SK-N-SH treated with all-trans-retinoic acid at 6 μM for 48 hours (cell line): Measurements from ENCODE around the gene OSBPL7.

Experiments
- ATAC-seq: fragments of 200-7000 bp; cut with Tn5 transposase; 3 replicates; pipeline ENCODE4 v1.9.1; 2020; ENCODE audit warnings: mild to moderate bottlenecking, moderate library complexity
- ARNTL ChIP-seq: fragments of 450-650 bp; formaldehyde crosslinking; IDR thresholded peaks from 2 replicates; pipeline ENCODE4 v1.5.0; 2020; ENCODE audit warnings: low read depth, mild to moderate bottlenecking, moderate library complexity, borderline replicate concordance
- BACH2 ChIP-seq: fragments of 250-450 bp; sonication (Bioruptor Pico); IDR thresholded peaks from 2 replicates; pipeline ENCODE4 v1.9.0; 2021; ENCODE audit warnings: mild to moderate bottlenecking, borderline replicate concordance
- CSDC2 ChIP-seq: fragments of 250-450 bp; sonication (Bioruptor Pico); IDR thresholded peaks from 2 replicates; pipeline ENCODE4 v1.5.0; 2020; ENCODE audit warnings: mild to moderate bottlenecking, moderate library complexity
- GLIS3 ChIP-seq: fragments of 250-450 bp; sonication (Bioruptor Pico); IDR thresholded peaks from 2 replicates; pipeline ENCODE4 v1.5.0; 2020; ENCODE audit warnings: mild to moderate bottlenecking, moderate library complexity
- ISL1 ChIP-seq: fragments of 250-450 bp; sonication (Bioruptor Pico); IDR thresholded peaks from 2 replicates; pipeline ENCODE4 v2.1.2; 2022; ENCODE audit warnings: mild to moderate bottlenecking, moderate library complexity
- OSR1 ChIP-seq: fragments of 250-450 bp; sonication (Bioruptor Pico); IDR thresholded peaks from 2 replicates; pipeline ENCODE4 v1.8.0; 2022; ENCODE audit warnings: moderate library complexity, mild to moderate bottlenecking, inconsistent platforms
- POU6F1 ChIP-seq: fragments of 250-450 bp; sonication (Bioruptor Pico); IDR thresholded peaks from 2 replicates; pipeline ENCODE4 v1.8.0; 2021; ENCODE audit warnings: low read depth, mild to moderate bottlenecking, moderate library complexity, borderline replicate concordance
- RARB ChIP-seq: fragments of 250-450 bp; sonication (Bioruptor Pico); IDR thresholded peaks from 2 replicates; pipeline ENCODE4 v1.8.0; 2021; ENCODE audit warnings: mild to moderate bottlenecking, moderate library complexity
- TCF4 ChIP-seq: fragments of 250-450 bp; sonication (Bioruptor Pico); IDR thresholded peaks from 2 replicates; pipeline ENCODE4 v1.8.0; 2021; ENCODE audit warnings: mild to moderate bottlenecking, moderate library complexity, borderline replicate concordance
- TOX ChIP-seq: fragments of 250-450 bp; sonication (Bioruptor Pico); IDR thresholded peaks from 2 replicates; pipeline ENCODE4 v1.8.0; 2021; ENCODE audit warnings: mild to moderate bottlenecking, moderate library complexity, borderline replicate concordance
- ZC3H10 ChIP-seq: fragments of 250-450 bp; sonication (Bioruptor Pico); IDR thresholded peaks from 2 replicates; pipeline ENCODE4 v1.5.1; 2021; ENCODE audit warnings: mild to moderate bottlenecking, moderate library complexity
- ZFP3 ChIP-seq: fragments of 250-450 bp; sonication (Bioruptor Pico); IDR thresholded peaks from 2 replicates; pipeline ENCODE4 v1.5.0; 2020; ENCODE audit warnings: mild to moderate bottlenecking, moderate library complexity
- ZFP30 ChIP-seq: fragments of 450-650 bp; formaldehyde crosslinking; IDR thresholded peaks from 2 replicates; pipeline ENCODE4 v1.5.0; 2022; ENCODE audit warnings: mild to moderate bottlenecking, moderate library complexity
- ZNF565 ChIP-seq: fragments of 450-650 bp; formaldehyde crosslinking; conservative IDR thresholded peaks from 2 replicates; pipeline ENCODE4 v1.5.0; 2020; ENCODE audit warnings: low read depth, mild to moderate bottlenecking, moderate library complexity
- ZNF70 ChIP-seq: fragments of 450-650 bp; formaldehyde crosslinking; IDR thresholded peaks from 2 replicates; pipeline ENCODE4 v1.5.0; 2020; ENCODE audit warnings: mild to moderate bottlenecking, moderate library complexity
- ZNF8 ChIP-seq: fragments of 450-650 bp; formaldehyde crosslinking; IDR thresholded peaks from 2 replicates; pipeline ENCODE4 v1.5.0; 2020; ENCODE audit warnings: mild to moderate bottlenecking, moderate library complexity
- TF ChIP-seq, protein P1 (sequence below): fragments of 250-450 bp; sonication (Bioruptor Pico); IDR thresholded peaks from 2 replicates; pipeline ENCODE4 v1.5.1; 2020; ENCODE audit warnings: low read depth, mild to moderate bottlenecking, moderate library complexity
- TF ChIP-seq, protein P2 (sequence below): fragments of 250-450 bp; sonication (Bioruptor Pico); IDR thresholded peaks from 2 replicates; pipeline ENCODE4 v1.5.1; 2021; ENCODE audit warnings: mild to moderate bottlenecking, moderate library complexity

OSBPL7 gene

GRCh38 chr17:47856830-47857229 is 35.2 kb upstream of the OSBPL7 start:
- ATAC-seq, result no peak
- TF ChIP-seq TCF4, result no peak
- no peak for TF ChIP-seq POU6F1 (CRISPR knock-in tag)
- no peak for TF ChIP-seq CSDC2
- TF ChIP-seq ZFP3 (CRISPR knock-in tag), result no peak
- no peak for TF ChIP-seq ARNTL
- TF ChIP-seq ZC3H10 (CRISPR knock-in tag), result no peak
- TF ChIP-seq ZNF8 (CRISPR knock-in tag), result no peak
- no peak for TF ChIP-seq ZNF70 (CRISPR knock-in tag)
- TF ChIP-seq OSR1, result no peak
- TF ChIP-seq, protein P1, sequence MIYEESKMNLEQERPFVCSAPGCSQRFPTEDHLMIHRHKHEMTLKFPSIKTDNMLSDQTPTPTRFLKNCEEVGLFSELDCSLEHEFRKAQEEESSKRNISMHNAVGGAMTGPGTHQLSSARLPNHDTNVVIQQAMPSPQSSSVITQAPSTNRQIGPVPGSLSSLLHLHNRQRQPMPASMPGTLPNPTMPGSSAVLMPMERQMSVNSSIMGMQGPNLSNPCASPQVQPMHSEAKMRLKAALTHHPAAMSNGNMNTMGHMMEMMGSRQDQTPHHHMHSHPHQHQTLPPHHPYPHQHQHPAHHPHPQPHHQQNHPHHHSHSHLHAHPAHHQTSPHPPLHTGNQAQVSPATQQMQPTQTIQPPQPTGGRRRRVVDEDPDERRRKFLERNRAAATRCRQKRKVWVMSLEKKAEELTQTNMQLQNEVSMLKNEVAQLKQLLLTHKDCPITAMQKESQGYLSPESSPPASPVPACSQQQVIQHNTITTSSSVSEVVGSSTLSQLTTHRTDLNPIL (CRISPR knock-in tag), result no peak
- TF ChIP-seq GLIS3, result no peak
- no peak for TF ChIP-seq ZFP30 (CRISPR knock-in tag)
- TF ChIP-seq, all 23 proteins: peak for 0

DNA sequence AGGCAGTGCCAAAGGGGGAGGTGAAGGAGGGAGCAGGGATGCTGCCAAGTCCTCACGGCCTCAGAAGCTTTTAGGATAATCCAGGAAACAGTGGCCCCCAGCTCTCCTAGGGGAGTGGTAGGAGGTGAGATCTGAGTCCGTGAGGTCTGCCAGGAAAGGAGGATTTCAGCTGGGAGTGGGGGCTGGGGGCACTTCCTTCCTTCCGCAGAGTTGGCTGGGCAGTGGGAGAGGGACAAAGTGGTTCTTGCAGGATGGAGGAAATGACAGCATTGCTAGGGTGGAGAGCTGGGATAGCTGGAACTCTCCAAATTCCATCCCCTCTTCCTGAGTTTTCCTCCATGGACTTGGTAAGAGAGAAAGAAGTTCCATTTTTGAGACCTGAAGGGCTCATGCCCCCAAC is 34.1 kb upstream of the OSBPL7 start:
- no peak for TF ChIP-seq ZNF70 (CRISPR knock-in tag)
- TF ChIP-seq, protein P2, sequence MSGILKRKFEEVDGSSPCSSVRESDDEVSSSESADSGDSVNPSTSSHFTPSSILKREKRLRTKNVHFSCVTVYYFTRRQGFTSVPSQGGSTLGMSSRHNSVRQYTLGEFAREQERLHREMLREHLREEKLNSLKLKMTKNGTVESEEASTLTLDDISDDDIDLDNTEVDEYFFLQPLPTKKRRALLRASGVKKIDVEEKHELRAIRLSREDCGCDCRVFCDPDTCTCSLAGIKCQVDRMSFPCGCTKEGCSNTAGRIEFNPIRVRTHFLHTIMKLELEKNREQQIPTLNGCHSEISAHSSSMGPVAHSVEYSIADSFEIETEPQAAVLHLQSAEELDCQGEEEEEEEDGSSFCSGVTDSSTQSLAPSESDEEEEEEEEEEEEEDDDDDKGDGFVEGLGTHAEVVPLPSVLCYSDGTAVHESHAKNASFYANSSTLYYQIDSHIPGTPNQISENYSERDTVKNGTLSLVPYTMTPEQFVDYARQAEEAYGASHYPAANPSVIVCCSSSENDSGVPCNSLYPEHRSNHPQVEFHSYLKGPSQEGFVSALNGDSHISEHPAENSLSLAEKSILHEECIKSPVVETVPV (CRISPR knock-in tag), result no peak
- TF ChIP-seq OSR1, result no peak
- no peak for TF ChIP-seq ARNTL
- no peak for ATAC-seq

DNA sequence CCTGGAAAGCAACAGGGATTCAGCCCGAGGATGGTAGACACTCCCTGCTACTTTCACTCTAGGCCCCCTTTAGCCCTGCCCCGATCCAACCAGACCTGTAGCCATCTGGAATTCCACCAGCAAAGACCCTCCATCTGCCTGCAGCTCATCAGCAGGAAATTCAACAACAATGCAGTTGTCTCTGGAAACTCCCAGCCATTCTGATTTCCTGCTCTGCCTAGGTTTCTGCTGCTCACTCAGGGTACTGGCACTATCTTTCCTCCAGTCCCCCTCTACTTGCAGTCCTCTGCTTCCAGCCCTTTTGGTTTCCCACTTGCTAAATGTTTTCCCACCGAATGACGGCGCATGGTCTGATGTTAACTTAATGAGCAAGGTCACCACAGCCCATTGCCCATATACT is 32.0 kb upstream of the OSBPL7 start:
- no peak for ATAC-seq
- TF ChIP-seq BACH2 (CRISPR knock-in tag) (no peak), GLIS3 (no peak), RARB (no peak)

GRCh38 chr17:47852113-47852949 is 30.7 kb upstream of the OSBPL7 start:
- TF ChIP-seq, protein P1 (CRISPR knock-in tag), result no peak
- TF ChIP-seq OSR1, result no peak
- ATAC-seq, result no peak

- ATAC-seq, result no peak
Observed at GRCh38 chr17:47851764-47852112, 30.1 kb upstream of the OSBPL7 start.

More at GRCh38 chr17:47851764-47852112, 30.1 kb upstream of the OSBPL7 start:
- TF ChIP-seq ARNTL (no peak), GLIS3 (no peak), TOX (no peak), POU6F1 (CRISPR knock-in tag) (no peak), ISL1 (CRISPR knock-in tag) (no peak), OSR1 (no peak), ZNF70 (CRISPR knock-in tag) (no peak), BACH2 (CRISPR knock-in tag) (no peak), ZNF565 (CRISPR knock-in tag) (no peak), ZFP30 (CRISPR knock-in tag) (no peak)
- TF ChIP-seq, protein P1 (CRISPR knock-in tag), result no peak
